LNCAP (cell line): Measurements from ENCODE around the gene ZNF438.

ENCODE experiments used
- TF ChIP-seq, protein P1 (sequence below): fragments of 450-650 bp; IDR thresholded peaks from 2 replicates; pipeline ENCODE4 v1.5.1; 2017; ENCODE audit warnings: mild to moderate bottlenecking

The ZNF438 gene

DNA sequence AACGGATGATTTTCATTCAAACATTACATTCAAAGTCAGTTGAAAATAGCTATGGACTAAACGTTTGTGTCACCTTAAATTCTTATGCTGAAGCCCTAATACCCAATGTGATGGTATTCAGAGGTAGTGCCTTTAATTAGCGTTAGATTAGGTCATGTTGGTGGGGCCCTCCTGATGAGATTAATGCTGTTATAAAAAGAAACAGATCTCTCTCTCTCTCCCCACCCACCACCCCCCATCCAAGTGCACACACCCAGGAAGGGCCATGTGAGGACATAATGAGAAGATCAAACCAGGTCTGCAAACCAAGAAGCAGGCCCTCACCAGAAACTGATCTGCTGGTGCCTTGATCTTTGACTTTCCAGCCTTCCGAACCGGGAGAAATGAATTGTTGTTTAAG is 44.2 kb downstream of the ZNF438 start:
- TF ChIP-seq, protein P1, sequence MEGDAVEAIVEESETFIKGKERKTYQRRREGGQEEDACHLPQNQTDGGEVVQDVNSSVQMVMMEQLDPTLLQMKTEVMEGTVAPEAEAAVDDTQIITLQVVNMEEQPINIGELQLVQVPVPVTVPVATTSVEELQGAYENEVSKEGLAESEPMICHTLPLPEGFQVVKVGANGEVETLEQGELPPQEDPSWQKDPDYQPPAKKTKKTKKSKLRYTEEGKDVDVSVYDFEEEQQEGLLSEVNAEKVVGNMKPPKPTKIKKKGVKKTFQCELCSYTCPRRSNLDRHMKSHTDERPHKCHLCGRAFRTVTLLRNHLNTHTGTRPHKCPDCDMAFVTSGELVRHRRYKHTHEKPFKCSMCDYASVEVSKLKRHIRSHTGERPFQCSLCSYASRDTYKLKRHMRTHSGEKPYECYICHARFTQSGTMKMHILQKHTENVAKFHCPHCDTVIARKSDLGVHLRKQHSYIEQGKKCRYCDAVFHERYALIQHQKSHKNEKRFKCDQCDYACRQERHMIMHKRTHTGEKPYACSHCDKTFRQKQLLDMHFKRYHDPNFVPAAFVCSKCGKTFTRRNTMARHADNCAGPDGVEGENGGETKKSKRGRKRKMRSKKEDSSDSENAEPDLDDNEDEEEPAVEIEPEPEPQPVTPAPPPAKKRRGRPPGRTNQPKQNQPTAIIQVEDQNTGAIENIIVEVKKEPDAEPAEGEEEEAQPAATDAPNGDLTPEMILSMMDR: no peak

DNA sequence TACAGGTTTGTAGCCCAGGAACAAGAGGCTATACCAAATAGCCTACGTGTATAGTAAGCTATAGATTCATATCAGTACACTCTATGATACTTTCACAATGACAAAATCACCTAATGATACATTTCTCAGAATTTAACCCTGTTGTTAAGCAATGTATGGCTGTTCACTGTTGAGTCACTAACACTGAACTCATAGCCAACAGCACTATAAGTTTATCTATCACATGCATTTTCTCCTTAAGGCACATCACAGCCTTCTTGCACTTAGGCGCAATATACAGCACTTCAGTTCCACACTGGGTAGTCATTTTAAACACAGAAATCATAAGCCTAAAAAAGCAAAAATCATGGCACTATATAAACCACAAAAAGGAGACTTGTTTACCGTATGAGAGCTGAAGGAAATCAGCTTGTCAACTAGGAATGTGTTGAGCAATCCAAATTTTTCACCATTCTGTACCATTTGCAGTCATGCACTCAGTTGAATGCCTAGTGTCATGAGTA is 45.6 kb downstream of the ZNF438 start:
- TF ChIP-seq, protein P1: no peak

DNA sequence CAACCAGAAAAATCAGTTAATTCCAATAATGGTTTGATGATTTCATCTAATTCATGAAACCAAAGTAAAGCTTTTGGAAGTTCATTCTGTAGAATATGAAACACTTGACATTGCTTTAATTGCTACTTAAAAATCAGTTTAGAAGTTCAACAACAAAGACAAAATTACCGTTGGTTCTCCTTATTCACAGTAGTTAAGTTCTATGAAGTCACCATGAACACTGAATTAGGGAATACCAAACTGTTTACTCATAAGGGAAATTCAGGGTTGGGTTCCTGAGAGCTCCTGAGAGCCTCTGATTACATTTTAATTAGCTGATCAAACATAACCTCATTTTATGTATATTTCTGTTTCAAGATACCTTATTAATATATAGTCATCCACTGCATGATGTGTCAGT is 46.2 kb downstream of the ZNF438 start:
- TF ChIP-seq, protein P1: no peak

DNA sequence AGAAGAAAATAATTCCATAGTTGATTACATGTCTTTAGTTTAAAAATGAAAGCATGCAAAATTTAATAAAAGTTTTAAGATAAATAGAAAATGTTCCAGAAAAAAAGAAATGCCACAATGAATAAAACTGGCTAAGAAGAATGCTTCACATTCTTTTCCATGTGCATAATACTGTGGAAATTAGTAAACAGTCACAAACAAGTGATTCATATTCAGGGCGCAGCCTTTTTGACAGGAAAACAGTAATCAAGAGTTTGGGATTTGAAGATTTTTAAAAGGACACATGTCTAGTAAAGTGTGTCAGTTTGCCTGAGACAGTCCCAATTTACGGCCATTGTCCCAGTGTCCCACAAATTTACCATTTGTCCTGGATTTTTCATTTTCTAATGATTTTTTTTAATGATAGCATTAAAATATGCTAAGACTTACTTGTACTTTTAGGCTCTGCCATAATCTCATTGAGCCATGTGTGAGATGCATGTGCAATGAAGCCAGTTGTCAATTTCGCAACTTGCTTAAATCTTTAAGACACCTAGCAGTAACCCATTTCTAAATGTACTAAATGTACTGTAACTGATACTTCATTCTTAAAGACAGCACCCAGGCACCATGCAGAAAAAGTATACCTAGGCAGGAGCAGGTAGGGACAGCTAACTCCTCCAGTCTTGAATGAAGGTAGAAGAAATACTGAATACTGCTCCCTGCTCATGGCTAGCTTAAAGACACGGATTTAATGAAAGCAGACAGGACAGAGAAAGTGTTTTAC is 46.9 kb downstream of the ZNF438 start:
- TF ChIP-seq, protein P1: no peak

DNA sequence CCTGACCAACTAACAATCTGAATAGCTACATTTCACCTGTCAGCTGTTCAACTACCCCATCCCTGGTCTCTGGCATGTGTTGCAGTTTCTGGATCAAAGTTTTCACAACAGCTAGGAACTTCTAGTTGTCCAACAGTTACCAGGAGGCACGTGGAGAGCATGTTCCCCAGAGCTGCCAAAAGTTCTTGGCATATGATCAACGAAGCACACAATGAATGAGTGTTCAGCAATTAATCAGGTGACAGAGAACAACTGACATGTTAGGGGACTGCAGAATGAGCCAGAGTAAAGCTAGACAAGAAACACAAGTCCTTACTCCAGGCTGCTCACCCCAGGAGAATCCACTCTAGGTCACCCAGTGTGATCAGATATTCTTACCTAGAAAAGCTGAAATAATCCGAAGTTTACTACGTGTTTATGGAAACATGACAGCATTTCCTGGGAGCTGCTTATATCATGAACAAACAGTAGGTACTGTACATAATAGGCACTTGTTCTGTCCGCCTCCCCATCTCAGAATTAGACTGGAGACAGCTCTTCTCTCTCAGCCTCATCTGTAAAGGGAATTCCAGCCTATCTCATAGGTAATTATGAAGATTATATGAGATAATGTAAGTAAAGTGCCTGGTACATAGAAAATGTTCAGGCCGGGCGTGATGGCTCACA is 50.6 kb downstream of the ZNF438 start:
- TF ChIP-seq, protein P1: no peak

DNA sequence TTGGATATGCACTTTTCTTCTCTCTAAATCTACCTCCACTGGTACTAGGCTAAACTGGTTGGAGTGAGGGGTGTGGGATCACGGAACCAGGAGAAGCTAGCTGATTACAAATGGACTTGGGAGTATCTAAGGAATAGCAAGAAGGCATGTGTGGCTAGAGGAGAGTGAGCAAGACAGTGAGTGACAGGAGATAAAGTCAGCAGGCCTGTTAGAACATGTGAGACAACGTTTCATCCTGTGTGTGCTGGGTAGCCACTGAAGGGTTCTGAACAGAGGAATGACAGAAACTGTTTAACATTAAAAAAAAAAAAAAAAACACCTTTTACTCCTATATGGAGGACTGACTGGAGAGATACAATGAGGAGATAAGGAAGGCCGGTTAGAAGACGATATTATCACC is 51.7 kb downstream of the ZNF438 start:
- TF ChIP-seq, protein P1: no peak

DNA sequence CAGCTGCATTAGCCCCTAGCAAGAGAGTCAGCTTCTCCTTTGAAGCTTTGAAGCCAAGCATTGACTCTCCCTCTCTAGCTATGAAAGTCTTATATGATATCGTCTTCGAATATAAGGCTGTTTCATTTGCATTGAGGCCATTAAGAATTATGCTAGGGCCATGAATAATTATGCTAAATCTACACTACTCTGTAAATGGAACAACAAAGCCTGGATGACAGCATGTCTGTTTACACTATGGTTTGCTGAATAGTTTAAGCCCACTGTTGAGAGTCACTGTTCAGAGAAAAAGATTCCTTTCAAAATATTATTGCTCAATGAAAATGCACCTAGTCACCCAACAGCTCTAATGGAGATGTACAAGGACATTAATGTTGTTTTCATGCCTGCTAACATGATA is 52.8 kb downstream of the ZNF438 start:
- TF ChIP-seq, protein P1: no peak
